ENCODE data around the gene DNAJC4. TPM values are rescaled to one million over a fixed set of nuclear protein-coding genes. Genes with fewer than 3 reads are reported as not detected.

The DNAJC4 gene
- total and polyA plus RNA-seq, 2 of the 8 experiments (the other 6 are each of a cell fraction or from before 2014, with no cell fraction given) = 14.6 to 31.0 TPM

GRCh38 chr11:64276653-64277431 is 46.5 kb downstream of the DNAJC4 start (continued):
- TF ChIP-seq BACH1 (IDR thresholded peaks at IDR 0.05; ENCODE audit: low read length) (no peak), TEAD4 (IDR thresholded peaks at IDR 0.05; ENCODE audit: low read depth, low read length) (no peak), NRF1 (IDR thresholded peaks at IDR 0.05; ENCODE audit: low read depth, low read length) (no peak)

Data from H1 (cell line).